NCI-H524 (cell line): Measurements from ENCODE around the gene ERC2.

ENCODE experiments used
- DNase-seq, 2 experiments: peaks; one replicate each; lab custom pipeline; 2025; lab: John Stamatoyannopoulos, UW

The ERC2 gene

DNA sequence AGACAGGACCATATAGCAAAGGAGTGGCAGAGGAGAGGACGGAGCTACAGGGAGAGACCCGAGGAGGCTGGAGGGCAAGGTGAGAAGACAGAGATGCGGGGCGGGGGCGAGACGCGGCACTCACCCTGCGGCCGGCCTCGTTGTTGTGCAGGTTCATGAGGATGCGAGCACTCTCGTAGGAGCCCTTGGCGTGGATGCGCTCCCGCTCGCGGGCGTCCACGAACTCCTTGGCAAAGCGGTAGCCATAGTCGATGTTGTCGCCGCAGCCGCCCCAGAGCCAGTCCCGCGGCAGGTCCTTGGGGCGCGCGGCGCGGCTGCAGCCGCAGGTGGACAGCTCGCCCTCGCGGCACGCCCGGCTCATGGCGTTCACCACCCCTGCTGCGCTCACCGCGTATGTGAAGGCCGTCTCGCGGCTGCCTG lies 994.0 kb downstream of the ERC2 start:
- DNase-seq, result no peak

GRCh38 chr3:55473788-55474187 lies 994.5 kb downstream of the ERC2 start:
- no peak for DNase-seq

DNA sequence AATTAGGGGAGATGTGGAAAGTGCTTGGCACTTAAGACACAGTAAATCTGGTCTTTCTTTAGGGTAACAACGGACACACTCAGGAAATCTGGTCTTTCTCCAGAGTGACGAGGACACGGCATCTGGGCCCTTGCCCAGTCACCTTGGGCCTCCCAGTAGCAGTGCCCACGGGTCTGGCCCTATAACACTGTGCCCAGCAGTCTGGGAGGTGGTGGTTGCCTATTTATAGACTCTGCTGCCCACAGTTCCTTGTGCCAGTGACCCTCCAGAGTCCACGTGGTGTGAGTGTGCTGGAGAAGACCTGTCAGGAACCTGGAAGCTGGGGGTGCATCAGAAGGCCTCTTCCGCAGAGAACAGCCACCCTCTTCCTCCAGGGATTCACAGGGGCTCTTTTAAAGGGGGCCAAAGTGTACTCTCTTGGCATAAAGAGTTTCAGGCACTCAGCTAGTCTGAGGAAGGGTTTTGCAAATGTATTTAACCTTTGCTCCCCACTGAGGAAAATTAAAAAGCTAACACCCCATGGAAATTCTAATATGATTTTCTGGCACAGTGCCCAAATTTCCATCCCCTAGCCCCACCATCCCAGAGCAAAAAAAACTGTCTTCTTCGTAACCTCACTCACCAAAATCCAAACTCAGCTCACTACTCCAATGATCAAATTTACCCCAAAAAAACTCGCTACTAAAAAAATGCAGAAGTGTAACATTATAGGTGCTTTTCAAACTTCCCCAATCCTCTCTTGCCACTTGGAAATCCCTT lies 996.6 kb downstream of the ERC2 start:
- DNase-seq, result no peak

GRCh38 chr3:55471084-55471483 lies 997.2 kb downstream of the ERC2 start:
- no peak for DNase-seq

DNA sequence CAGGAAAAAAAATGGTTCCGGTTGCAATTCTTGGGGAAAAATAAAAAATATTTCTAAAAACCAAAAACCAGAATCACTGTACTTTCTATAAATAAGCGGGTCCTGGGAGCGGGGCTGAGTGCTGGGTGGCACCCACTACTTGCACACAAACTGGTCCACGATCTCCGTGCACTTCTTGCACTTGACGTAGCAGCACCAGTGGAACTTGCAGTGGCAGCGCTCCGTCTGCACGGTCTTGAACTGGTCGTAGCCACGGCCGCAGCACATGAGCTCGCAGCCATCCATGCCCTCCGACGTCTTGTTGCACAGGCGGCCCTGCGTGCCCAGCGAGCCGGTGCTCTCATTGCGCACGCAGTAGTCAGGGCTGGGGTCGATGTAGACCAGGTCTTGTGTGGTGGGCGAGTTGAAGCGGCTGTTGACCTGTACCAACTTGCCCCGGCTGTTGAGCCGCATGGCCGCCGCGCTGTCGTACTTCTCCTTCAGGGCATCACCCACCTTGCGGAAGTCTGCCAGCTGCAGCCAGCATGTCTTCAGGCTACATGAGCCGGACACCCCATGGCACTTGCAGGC lies 998.2 kb downstream of the ERC2 start:
- DNase-seq, result no peak

- no peak for DNase-seq
These were observed 1000.0 kb downstream of the ERC2 start for GRCh38 chr3:55468251-55468650.

GRCh38 chr3:55467099-55467498 lies 1001.2 kb downstream of the ERC2 start:
- DNase-seq, result no peak

GRCh38 chr3:55466526-55466925 lies 1001.7 kb downstream of the ERC2 start:
- DNase-seq, result no peak

- DNase-seq, result no peak
These were observed 1006.4 kb downstream of the ERC2 start for GRCh38 chr3:55461896-55462295.

- no peak for DNase-seq
These were observed 1008.4 kb downstream of the ERC2 start for GRCh38 chr3:55459838-55460237.
